Measurements from ENCODE around the gene SLC29A1.
"Not testable (repeated sequence)": the region's sequence is repeated elsewhere in the genome, so short reads cannot be mapped to it uniquely, and the experiment has no call there.

The SLC29A1 gene

DNA sequence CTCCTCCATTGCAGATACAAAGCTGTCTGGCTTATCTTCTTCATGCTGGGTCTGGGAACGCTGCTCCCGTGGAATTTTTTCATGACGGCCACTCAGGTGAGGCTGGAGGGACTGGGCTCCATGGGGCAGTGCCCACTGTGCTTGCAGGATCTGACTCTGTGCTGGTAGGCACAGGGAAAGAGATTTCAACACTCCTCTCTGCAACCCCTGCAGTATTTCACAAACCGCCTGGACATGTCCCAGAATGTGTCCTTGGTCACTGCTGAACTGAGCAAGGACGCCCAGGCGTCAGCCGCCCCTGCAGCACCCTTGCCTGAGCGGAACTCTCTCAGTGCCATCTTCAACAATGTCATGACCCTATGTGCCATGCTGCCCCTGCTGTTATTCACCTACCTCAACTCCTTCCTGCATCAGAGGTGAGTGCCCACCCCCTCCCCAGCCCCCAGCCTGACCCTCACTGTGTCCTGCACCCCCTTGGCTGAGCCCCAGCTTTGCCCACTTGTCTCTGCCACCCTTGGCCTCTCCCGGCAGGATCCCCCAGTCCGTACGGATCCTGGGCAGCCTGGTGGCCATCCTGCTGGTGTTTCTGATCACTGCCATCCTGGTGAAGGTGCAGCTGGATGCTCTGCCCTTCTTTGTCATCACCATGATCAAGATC is 6.1 kb downstream of the SLC29A1 start:
- no peak overlapping the region for H3K27ac ChIP-seq
- TF ChIP-seq ZFX (IDR thresholded peaks at IDR 0.05; ENCODE audit: borderline replicate concordance), result no peak
- TF ChIP-seq, protein P1, sequence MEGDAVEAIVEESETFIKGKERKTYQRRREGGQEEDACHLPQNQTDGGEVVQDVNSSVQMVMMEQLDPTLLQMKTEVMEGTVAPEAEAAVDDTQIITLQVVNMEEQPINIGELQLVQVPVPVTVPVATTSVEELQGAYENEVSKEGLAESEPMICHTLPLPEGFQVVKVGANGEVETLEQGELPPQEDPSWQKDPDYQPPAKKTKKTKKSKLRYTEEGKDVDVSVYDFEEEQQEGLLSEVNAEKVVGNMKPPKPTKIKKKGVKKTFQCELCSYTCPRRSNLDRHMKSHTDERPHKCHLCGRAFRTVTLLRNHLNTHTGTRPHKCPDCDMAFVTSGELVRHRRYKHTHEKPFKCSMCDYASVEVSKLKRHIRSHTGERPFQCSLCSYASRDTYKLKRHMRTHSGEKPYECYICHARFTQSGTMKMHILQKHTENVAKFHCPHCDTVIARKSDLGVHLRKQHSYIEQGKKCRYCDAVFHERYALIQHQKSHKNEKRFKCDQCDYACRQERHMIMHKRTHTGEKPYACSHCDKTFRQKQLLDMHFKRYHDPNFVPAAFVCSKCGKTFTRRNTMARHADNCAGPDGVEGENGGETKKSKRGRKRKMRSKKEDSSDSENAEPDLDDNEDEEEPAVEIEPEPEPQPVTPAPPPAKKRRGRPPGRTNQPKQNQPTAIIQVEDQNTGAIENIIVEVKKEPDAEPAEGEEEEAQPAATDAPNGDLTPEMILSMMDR (IDR thresholded peaks at IDR 0.05), result no peak

DNA sequence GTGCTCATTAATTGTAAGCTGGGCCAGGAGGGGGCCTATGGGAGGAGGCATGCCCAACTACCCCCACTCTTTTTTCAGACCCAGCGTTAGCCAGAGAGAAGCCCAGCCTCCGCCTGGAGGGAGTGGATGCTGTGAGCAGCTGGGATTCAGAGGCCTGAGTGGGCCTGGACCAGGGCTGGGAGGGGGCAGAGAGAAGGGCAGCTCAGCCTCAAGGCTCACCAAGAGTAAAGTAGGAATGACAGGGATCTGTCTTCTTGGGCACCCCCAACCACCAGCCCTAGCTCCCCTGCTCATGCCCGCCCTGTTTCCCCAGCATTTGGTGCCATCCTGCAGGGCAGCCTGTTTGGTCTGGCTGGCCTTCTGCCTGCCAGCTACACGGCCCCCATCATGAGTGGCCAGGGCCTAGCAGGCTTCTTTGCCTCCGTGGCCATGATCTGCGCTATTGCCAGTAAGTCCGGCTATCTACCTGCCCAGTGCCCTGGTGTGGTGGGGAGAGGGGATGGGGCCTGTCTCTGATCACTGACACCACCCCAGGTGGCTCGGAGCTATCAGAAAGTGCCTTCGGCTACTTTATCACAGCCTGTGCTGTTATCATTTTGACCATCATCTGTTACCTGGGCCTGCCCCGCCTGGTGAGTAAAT is 6.8 kb downstream of the SLC29A1 start:
- TF ChIP-seq ZFX (IDR thresholded peaks at IDR 0.05; ENCODE audit: borderline replicate concordance), result no peak
- TF ChIP-seq, protein P1 (IDR thresholded peaks at IDR 0.05), result no peak
- H3K27ac ChIP-seq, result no peak overlapping the region

DNA sequence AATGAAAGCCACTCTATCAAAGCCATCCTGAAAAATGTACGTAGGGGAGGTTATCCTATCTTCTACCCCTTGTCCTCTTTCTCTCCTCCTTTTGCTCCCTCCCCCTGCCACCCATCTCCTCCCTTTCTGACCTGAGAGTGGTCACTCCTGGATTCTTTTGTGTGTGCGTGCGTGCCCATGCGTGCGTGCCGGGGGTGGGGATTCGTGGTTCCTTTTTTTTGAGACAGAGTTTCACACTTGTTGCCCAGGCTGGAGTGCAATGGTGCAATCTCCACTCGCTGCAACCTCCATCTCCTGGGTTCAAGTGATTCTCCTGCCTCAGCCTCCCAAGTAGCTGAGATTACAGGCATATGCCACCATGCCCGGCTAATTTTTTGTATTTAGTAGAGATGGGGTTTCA is 8.0 kb downstream of the SLC29A1 start:
- H3K27ac ChIP-seq, result not testable (repeated sequence)

DNA sequence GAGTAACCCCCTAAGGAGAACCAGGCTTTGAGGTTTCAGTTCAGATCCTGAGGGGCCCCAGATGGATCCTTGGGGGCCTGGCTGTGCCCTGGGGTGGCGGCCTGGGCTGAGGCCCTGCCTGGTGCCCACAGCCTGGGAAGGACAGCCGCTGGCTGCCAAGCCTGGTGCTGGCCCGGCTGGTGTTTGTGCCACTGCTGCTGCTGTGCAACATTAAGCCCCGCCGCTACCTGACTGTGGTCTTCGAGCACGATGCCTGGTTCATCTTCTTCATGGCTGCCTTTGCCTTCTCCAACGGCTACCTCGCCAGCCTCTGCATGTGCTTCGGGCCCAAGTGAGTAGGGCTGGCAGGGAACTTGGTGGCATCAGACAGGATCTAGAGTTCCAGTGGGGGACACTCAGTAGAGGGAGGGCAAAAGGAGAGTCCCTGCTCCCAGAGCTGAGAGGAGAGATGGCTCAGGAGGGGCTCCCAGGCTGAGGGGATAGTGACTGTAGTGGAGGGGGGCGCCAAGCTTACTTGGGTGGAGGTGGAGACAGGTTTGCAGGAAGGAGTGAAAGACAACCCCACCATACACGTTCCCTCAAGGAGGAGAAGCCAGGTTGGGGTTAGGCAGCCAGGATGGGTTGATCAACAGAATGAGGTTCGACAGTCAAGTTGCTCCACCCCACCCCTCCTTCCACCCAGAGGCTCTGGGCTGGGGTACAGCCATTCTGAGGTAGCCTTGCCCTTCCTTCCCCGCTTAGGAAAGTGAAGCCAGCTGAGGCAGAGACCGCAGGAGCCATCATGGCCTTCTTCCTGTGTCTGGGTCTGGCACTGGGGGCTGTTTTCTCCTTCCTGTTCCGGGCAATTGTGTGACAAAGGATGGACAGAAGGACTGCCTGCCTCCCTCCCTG is 9.5 kb downstream of the SLC29A1 start:
- TF ChIP-seq ZFX (IDR thresholded peaks at IDR 0.05; ENCODE audit: borderline replicate concordance), result no peak
- TF ChIP-seq, protein P1 (IDR thresholded peaks at IDR 0.05), result no peak
- no peak overlapping the region for H3K27ac ChIP-seq

- 0 out of 2 replicates have a peak overlapping the region, but pooled peaks have one; percentile 5 for H3K27ac ChIP-seq
- TF ChIP-seq, protein P1 (IDR thresholded peaks at IDR 0.05), result no peak
- no peak for TF ChIP-seq ZFX (IDR thresholded peaks at IDR 0.05; ENCODE audit: borderline replicate concordance)
Measured at GRCh38 chr6:44233567-44234100, 10.2 kb downstream of the SLC29A1 start.

DNA sequence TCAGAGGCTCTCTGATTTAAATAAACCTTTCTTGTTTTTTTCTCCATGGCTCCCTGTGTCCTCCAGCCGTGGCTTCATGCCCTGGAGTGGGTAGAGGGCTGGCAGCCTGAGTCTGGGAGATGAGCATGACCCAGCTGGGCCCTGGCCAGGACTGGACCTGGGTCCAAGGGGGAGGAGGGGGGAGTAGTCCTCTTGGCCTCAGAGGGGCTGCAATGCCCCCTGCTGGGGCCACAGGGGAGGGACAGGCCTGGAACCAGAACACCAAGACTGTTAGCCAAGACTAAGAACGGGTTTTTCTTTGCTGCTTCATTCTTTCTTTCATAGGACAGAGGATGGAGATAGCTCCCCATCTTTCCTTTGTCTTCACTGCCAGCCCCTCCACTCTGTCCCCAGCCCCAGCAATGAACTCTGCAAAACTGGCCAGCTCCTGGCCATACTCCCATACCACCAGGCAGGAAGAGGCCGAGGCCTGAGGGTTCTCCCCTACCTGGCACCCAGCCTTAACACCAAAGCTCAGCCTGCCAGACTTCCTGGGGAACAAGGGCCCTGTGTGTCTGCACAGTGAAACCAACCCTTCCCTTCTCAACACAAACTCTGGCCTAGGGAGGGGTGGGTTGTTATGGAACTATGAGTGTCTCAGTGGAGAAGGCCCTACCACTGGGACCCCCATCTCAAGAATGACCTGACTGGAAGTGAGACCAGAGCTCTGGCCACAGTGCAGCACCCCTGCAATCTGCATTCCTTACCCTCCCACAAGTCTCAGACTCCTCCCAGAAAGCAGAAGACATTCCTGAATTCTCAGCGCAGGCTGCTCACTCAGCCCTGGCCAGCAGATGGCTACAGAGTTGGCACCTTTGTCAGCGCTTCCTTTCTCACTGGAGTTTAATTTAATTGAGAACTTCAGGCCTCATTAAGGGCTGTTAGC is 11.0 kb downstream of the SLC29A1 start:
- peak overlapping the region; percentile 5; the same call in 1 of the 2 replicates for H3K27ac ChIP-seq
- TF ChIP-seq, protein P1 (IDR thresholded peaks at IDR 0.05), result peak; percentile 71
- no peak for TF ChIP-seq ZFX (IDR thresholded peaks at IDR 0.05; ENCODE audit: borderline replicate concordance)

Data from 22Rv1 (cell line).